ENCODE data around the gene PIGM. TPM values are rescaled to one million over a fixed set of nuclear protein-coding genes. Genes with fewer than 3 reads are reported as not detected.

The PIGM gene
- total RNA-seq, 1 donor from 2014 or later, result 6.5 TPM

GRCh38 chr1:160078512-160079195 lies 46.9 kb upstream of the PIGM start:
- peaks cover 5% of the 10 kb centered on the region for H3K4me1 Mint-ChIP-seq (ENCODE audit: low read depth)
- H3K4me3 Mint-ChIP-seq (ENCODE audit: unreplicated experiment), result no peak overlapping the region
- TF ChIP-seq, protein P1, sequence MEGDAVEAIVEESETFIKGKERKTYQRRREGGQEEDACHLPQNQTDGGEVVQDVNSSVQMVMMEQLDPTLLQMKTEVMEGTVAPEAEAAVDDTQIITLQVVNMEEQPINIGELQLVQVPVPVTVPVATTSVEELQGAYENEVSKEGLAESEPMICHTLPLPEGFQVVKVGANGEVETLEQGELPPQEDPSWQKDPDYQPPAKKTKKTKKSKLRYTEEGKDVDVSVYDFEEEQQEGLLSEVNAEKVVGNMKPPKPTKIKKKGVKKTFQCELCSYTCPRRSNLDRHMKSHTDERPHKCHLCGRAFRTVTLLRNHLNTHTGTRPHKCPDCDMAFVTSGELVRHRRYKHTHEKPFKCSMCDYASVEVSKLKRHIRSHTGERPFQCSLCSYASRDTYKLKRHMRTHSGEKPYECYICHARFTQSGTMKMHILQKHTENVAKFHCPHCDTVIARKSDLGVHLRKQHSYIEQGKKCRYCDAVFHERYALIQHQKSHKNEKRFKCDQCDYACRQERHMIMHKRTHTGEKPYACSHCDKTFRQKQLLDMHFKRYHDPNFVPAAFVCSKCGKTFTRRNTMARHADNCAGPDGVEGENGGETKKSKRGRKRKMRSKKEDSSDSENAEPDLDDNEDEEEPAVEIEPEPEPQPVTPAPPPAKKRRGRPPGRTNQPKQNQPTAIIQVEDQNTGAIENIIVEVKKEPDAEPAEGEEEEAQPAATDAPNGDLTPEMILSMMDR (IDR thresholded peaks at IDR 0.05), result peak; percentile 77
- peaks cover 60% of the 10 kb centered on the region for H3K27me3 Mint-ChIP-seq (ENCODE audit: low read depth)
- no peak overlapping the region for H3K27ac Mint-ChIP-seq (ENCODE audit: unreplicated experiment)
- H3K36me3 Mint-ChIP-seq (ENCODE audit: low read depth), result no peaks in the 10 kb centered on the region
- DNase-seq (ENCODE audit: low spot score), result peak; percentile 37
- H3K9me3 Mint-ChIP-seq (ENCODE audit: low read depth), result no peaks in the 10 kb centered on the region

- no peak overlapping the region for H3K4me3 Mint-ChIP-seq (ENCODE audit: unreplicated experiment)
- H3K27me3 Mint-ChIP-seq (ENCODE audit: low read depth), result peaks cover 59% of the 10 kb centered on the region
- peaks cover 5% of the 10 kb centered on the region for H3K4me1 Mint-ChIP-seq (ENCODE audit: low read depth)
- TF ChIP-seq, protein P1 (IDR thresholded peaks at IDR 0.05), result no peak
- DNase-seq (ENCODE audit: low spot score), result no peak
- H3K9me3 Mint-ChIP-seq (ENCODE audit: low read depth), result no peaks in the 10 kb centered on the region
- H3K27ac Mint-ChIP-seq (ENCODE audit: unreplicated experiment), result no peak overlapping the region
- no peaks in the 10 kb centered on the region for H3K36me3 Mint-ChIP-seq (ENCODE audit: low read depth)
Observed at GRCh38 chr1:160077486-160077885, 45.7 kb upstream of the PIGM start.

- peak; percentile 13 for DNase-seq (ENCODE audit: low spot score)
- Mint-ChIP-seq H3K27me3 (ENCODE audit: low read depth) (peaks cover 59% of the 10 kb centered on the region), H3K4me3 (ENCODE audit: unreplicated experiment) (no peak overlapping the region), H3K27ac (ENCODE audit: unreplicated experiment) (no peak overlapping the region), H3K4me1 (ENCODE audit: low read depth) (peaks cover 5% of the 10 kb centered on the region), H3K9me3 (ENCODE audit: low read depth) (no peaks in the 10 kb centered on the region), H3K36me3 (ENCODE audit: low read depth) (no peaks in the 10 kb centered on the region)
- TF ChIP-seq, protein P1 (IDR thresholded peaks at IDR 0.05), result no peak
Observed at GRCh38 chr1:160076295-160076694, 44.5 kb upstream of the PIGM start.

GRCh38 chr1:160075836-160076235 lies 44.0 kb upstream of the PIGM start:
- Mint-ChIP-seq H3K4me3 (ENCODE audit: unreplicated experiment) (no peak overlapping the region), H3K9me3 (ENCODE audit: low read depth) (no peaks in the 10 kb centered on the region), H3K27me3 (ENCODE audit: low read depth) (peaks cover 55% of the 10 kb centered on the region), H3K36me3 (ENCODE audit: low read depth) (no peaks in the 10 kb centered on the region), H3K4me1 (ENCODE audit: low read depth) (peaks cover under 1% of the 10 kb centered on the region), H3K27ac (ENCODE audit: unreplicated experiment) (no peak overlapping the region)
- TF ChIP-seq, protein P1 (IDR thresholded peaks at IDR 0.05), result no peak
- no peak for DNase-seq (ENCODE audit: low spot score)

DNA sequence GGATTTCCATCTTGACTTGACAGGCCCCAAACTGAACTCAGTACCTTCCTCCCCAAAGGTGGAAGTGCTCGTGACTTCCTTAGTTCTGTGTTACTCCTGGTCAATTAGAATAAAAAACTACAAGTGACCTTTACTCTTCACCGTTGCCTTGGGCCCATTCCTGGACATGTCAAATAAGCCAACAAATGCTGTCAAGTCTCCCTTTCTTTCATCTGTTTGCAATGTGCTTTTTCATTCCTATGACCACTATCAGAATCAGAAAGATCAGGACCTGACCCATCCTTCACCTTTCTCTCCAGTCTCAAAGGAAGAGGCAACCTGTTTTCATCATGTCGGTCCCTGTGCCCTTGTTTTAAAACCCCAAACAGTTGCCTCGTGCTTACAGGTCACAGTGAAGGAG lies 43.1 kb upstream of the PIGM start:
- H3K4me3 Mint-ChIP-seq (ENCODE audit: unreplicated experiment), result no peak overlapping the region
- H3K27me3 Mint-ChIP-seq (ENCODE audit: low read depth), result peaks cover 54% of the 10 kb centered on the region
- H3K9me3 Mint-ChIP-seq (ENCODE audit: low read depth), result no peaks in the 10 kb centered on the region
- peaks cover 7% of the 10 kb centered on the region for H3K4me1 Mint-ChIP-seq (ENCODE audit: low read depth)
- no peak for DNase-seq (ENCODE audit: low spot score)
- H3K27ac Mint-ChIP-seq (ENCODE audit: unreplicated experiment), result no peak overlapping the region
- no peaks in the 10 kb centered on the region for H3K36me3 Mint-ChIP-seq (ENCODE audit: low read depth)
- TF ChIP-seq, protein P1 (IDR thresholded peaks at IDR 0.05), result no peak
